Erythroblast (primary cell): ENCODE measurements around the gene C10orf62.

ENCODE experiments used
- GATA1 ChIP-seq: IDR thresholded peaks from 2 replicates; pipeline ENCODE4 v1.6.1; 2011; ENCODE audit warnings: low read depth, mild to moderate bottlenecking, control low read depth, low read length, moderate library complexity
- POLR2A ChIP-seq: IDR thresholded peaks from 2 replicates; pipeline ENCODE4 v1.6.1; 2011; ENCODE audit warnings: mild to moderate bottlenecking, low read length

GRCh38 chr10:97633921-97634320 lies 44.4 kb downstream of the C10orf62 start:
- TF ChIP-seq POLR2A, result no peak
- TF ChIP-seq GATA1, result no peak
